ENCODE measurements around the gene HAUS3.
"Not testable (repeated sequence)": the region's sequence is repeated elsewhere in the genome, so short reads cannot be mapped to it uniquely, and the experiment has no call there.

The HAUS3 gene

DNA sequence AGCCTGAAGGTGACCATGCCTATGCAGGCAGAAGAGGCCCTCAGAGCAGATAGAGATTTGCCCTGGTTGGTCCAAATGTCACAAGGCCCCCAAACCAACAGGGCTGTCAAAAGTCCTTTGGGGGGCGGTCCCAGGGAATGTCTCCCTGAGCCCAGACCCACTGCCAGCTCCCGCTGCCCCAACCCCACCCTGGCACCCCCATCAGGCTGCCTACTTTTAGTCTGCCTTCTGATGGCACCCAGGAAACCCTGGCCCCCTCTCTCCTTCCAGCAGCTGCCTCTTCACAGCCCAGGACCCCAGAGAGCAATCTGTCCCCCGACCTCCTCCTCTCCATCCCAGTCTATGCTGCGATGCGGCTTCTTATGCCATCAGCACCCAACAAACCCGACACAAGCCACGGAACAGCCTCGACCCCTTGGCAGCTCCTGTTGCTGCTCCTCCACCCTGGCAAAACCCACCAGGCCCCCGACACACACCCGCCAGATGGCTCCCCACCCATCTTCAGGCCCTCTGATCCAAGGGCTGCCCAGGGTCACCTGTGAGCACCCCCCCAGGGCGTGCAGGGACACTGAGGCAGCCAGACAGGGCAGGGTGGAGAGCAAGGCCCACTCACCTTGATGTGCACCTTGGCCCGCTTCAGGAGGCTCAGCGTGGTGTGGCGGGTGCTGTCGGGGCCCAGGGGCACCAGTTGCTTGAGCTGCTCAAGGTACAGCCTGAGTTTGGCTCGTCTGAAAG, 10.0 kb upstream of the HAUS3 start:
- no peak for DNase-seq (ENCODE audit: low spot score)

DNA sequence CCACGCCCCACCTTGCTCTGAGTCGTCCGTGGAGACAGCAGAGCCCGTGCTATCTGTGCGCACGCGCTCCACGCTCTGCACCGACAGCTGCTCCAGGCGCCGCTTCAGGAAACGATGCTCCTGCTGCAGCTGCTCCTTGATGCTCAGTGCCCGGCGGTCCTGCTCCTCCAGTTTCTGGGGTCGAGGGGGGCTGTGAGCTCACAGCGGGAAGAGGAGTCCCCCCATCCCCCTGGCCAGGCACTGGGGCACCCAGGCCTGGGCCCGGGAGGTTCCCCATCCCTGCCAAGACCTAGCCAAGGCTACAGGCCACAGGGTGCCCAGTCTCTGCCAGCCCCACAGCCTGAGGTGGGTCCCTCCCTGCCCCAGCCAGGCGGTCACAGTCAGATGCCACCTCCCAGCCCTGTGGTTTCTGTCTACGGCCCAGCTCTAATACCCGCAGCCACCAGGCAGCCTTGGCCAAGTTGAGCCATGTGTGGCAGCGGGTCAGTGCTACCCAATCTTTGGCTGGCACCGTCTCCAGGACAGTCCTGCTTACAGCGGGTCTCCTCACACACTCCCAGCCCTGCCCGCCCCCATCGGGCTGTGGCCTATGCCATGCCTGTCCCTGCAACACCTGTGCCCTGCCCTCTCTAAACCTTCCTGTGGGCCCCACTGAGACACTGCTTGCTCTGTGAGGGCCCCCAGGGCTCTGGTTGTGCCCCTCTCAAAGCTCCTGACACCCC, 9.3 kb upstream of the HAUS3 start:
- no peak for DNase-seq (ENCODE audit: low spot score)

DNA sequence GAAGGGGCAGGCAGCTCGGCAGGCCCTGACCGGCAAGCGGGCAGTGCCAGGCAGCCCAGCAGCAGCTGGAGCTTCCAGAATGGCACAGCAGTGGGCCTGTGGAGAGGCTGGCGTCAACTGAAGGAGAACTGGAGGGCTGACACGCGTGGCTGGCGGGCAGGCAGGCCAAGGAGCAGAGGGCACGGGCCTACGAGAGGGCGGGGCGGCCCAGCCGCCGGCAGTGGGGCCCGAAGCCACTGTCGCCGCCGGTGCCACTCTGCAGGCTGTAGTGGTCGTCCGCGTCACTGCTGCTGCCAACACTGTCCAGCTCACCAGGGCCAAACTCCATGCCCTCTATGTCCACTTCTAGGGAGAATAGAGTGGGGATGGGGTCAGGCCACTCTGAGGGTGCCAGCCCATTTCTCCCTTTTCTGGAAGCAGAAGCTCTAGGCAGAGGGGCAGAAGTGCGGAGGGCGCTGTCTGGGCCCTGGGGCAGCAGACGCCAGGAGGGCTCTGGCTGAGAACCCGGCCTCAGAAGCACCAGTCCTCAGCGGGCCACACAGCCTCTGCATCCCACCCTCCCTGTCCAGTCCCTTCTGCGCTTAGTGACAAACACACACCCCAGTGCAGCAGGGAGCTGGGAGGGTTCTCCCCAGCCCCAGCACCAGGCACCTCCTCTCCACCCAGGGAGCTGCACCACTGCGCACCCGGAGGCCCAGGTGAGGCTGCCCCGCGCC, 8.6 kb upstream of the HAUS3 start:
- no peak for DNase-seq (ENCODE audit: low spot score)

DNA sequence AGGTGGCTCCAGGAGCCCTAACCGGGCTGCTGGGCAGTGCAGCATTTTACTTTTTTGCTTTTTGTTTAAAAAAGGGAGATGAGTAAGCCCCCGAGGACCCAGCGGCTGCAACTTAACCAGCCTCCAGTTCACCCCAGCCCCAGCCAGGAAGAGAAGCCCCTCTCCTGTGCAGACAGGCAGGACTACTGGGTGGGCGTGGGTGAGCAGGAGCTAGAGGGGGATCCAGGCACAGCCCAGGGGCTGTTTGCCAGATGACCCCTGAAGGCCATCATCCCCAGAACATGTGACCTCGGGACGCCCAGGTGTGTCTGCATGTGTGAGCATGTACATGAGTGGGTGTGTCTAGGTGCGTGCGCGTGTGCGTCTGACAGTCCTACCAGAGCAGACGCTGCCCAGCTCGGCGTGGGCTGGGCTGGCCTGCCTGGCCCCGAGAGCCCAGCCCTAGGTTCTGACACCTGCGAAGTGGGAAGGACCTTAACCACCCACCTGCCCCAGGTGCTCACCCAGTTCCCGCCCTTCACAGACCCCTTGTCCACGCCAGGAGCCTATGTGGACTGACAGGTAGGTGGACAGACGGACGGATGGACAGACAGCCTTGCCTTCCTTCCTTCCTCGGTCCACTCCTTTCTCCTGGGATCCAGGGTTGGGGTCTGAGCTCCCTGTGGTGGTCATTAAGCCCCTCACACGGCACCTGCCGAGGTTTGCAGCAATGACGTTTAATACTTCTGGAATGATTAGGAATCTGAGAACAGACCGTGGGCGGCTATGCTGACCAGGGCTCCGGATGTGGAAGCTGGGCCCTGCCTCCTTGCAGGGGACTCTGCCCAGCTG, 7.8 kb upstream of the HAUS3 start:
- DNase-seq (ENCODE audit: low spot score) = no peak

DNA sequence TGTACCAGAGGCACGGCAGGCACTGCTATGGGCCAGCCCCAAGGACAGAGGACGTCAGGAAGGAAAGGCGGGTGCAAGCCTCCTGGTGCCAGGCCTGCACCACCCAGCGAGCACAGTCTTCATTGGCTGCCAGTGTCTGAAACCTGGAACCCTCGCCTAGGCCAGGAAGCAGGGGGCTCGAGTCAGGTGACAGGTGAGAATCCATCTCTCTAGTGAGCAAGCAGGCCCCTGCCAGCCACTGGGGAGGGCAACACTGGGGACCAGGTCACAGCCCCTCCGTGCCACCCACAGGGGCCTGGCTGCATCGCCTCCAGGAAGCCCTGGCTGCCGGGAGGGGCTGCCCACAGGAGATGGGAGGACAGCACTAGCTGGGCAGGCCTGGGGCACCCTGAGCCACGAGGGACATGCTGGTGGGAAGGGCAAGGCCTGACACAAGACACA, 6.9 kb upstream of the HAUS3 start:
- no peak for DNase-seq (ENCODE audit: low spot score)

DNA sequence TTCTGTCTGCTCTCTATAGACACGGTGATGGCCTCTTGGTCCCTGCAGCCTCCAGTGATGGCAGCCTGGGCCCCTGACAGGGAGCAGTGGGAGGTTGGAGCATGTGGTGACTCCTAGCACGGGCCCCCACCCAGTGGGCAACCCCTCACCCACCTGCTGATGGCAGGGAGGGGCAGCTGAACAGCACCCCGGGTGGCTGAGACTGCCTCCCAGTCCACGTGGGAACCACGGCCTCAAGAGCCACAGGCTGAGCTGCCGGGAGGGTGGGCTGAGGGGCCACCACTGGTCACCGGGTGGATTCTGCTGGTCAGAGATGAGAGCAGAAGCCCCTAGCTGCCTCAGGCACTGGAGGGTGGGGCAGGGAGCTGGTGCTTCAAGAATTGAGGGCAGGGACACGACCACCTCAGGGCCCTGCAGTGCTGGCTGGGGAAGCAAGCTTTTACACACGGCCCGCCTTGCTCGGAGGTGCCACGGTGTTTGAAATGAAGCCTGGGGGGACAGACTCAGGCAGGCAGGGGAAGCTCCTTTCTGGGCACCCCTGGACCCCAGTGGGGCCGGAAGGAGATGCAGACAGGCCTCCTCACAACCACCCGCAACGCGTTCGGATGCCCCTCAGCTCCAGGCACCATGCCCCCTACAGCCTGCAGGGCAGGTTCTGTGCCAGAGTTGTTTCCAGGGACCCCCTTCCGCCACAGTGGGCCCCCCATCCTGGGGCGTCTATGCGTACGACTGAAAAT, 6.3 kb upstream of the HAUS3 start:
- no peak for DNase-seq (ENCODE audit: low spot score)

DNA sequence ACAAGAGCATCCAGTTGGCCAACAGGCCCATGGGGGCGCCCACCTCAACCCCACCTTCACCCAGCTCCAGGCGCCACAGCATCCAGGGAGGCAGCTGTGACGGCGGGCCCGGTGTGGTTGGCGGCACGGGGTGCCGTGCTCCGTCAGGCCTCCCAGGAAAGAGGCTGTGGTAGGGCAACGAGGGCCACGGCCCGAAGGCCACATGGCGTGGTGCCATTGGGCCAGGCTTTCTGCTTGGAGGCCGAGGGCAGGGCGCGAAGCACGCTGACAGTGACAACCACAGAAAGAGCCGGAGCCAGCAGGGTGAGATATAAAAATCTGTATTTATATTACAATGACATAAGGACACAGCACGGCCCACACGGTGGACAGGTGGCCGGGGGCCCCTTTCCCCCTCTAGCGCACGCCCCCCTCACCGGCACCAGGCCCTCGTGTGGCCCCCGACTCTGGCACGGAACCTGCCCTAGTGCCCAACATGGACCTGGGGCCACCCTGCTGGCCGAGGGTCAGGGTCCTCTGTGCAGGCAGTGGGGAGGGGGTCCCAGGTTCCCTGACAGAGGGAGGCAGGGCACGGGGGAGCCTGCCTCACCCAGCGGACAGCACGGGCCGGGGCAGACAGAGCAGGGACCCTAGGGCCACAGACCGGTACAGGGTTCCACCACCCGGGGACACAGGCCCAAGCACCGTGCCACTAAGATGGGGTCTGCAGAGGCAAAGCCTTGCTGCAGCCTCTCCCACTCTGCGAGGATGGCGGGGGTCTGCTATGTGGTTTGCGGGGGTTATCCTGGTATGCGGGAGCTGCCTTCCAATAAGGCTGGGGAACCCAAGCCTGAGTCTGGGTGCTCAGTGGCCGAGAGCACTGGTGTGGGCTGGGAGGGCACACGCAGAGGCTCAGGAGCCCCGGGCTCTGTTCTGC, 5.5 kb upstream of the HAUS3 start:
- DNase-seq (ENCODE audit: low spot score) = no peak

DNA sequence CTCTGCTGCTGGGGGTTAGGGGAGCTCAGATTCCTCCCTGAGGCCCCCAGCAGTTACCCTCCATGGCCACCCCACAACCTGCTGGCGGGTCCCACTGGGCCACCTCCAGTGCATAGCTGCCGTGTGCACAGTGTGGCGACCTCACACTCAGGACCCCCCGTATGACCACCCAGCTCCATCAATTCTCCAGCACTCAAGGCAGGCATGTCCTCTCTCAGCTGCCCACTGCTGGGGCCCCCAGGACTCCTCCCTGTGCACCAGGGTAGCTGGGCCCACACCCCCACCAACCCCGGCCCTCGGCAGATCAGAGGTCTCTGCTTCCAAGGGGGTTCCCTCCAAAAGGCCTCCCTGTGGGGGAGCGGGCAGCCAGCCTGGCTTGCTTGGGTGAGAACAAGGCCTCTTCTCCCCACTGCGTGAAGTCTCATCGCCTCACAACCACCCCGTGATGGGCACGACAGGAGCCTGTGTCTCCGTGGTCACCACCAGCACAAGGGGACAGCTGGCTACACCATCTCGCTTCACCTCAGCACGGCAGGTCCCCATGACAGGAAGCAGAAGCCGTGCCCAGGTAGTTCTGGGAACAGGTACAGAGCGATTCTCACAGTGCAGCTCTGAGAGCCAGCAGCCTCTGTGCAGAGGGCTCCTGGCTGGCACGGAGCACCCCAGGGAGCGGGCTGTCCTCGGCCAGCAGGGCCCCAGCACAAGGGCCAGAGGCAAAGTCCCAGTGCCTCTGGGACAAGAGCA, 4.6 kb upstream of the HAUS3 start:
- DNase-seq (ENCODE audit: low spot score) = no peak

DNA sequence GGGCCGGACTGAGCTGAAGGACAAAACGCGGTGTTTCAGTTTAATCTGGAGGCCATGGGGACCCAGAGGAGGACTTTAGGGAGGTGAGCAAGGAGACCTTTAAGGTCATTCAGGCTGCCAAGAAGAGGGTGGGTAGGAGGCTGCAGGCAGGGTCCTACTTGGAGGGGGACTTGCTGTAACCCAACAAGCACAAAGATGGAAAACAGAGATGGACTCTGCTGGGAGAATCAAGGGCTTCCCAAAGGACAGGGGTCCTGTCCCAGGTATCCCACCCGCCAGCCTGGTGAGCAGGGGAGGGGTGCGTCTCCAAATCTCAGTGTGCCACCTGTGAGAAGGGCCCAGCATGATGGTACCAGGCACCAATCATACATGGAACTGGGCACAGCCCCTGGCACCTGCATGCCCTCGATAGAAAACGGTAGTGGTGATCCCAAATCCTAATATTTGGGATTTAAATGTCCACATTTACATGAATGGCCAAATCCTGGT, 3.9 kb upstream of the HAUS3 start:
- no peak for DNase-seq (ENCODE audit: low spot score)

DNA sequence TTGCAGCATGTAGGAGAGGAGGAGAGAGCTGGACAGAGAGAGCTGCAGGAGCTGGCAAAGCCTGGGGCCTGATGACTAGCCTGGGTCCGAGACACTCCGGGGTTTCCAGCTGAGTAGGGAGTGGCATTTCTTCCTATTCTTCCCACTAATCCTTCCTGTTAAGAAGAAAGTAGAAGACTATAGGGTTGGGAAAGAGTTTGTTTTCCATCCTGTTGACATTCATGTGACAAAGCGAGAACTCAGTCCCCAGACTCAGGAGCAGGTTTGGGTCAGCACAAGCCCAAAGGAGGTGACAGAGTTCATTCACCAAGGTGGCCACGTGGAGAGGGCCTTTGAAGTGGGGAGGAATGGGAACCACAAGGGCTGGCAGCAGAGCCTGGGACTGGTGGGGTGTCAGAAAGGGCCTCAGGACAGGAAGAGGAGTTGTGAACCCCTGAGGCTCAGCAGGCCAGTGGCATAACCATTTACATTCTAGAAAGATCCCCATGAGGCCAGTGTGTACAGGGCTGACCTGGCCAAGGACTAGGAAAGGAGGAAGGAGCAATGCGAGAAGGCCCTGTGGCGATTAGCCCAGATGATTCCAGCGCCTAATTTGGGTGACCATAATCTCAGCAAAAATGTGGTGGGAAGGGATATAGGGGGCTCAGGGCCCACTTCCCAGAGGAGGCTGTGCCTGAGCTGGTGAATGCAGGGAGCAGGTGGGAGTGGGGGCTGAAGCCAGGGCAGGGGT, 3.3 kb upstream of the HAUS3 start:
- DNase-seq (ENCODE audit: low spot score) = no peak

DNA sequence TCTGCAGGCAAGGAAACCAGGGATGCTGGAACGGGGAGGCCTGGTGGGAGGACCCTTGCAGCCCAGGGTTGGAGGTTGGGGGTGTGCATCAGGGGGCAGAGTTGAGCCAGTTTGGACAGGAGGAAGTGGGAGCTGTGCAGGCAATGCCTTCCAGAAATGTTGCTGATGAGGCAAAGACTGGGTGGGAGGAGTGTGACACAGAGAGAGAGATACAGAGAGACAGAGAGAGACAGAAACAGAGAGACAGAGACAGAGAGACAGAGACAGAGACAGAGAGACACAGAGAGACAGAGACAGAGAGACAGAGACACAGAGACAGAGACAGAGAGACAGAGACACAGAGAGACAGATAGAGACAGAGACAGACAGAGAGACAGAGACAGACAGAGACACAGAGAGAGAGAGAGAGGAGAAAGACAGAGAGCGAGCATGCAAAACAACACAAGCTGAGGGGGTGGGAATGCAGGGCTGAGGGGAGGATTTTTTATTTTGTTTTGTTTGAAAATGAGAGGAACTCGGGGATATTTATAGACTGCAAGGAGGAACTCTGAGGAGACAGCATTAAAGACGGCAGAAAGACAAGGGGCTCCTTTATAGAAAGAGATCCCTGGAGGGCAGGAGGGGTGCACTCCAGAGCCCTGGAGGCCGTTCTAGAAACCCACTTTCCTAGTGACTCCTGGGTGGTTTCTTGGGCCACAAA, 1.9 kb upstream of the HAUS3 start:
- DNase-seq (ENCODE audit: low spot score) = peak; percentile 50

DNA sequence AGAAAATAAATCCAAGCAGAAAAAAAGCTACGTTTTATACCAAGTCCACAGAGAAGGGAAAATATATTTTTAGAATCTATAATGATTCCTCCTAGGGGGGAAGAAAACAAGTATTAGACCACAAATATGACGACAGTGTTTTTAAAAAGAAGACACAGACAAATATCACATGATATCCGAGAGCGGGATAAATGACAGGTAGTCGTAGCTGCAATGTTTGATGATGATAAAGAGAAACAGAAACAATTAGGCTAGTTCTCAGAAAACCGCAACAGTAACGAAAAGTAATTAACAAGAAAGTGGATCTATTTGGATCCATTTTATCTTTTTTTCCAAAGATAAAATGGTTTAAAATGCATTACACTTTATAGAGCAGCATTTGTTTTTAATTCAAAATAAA, 918 bp downstream of the HAUS3 start:
- no peak for DNase-seq (ENCODE audit: low spot score)

DNA sequence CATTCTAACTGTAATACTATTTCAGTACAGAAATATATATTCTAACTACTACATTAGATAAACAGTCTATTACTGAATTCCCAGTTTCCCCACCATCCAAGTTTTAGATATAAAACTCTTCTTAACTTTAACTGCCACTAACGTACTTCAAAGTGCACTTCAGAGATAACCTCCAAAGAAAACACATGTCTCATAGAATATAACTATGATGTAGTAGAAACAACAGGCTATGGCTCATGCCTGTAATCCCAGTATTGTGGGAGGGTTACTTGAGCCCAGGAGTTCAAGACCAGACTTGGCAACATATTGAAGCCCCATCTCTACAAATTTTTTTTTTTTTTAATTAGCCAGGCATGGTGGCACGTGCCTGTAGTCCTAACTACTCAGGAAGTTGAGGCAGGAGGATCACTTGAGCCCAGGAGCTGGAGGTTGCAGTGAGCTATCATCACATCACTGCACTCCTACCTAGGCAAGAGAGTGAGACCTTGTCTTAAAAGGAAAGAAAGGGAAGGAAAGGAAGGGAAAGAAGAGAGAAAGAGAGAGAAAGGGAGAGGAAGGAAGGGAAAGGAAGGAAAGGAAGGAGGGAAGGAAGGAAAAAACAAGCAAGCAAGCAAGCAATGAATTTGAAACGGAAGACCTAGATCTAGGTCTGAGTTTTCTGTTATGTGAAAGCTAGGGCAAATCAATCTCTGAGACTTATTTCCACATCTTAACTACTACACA, 4.8 kb downstream of the HAUS3 start:
- no peak for DNase-seq (ENCODE audit: low spot score)

DNA sequence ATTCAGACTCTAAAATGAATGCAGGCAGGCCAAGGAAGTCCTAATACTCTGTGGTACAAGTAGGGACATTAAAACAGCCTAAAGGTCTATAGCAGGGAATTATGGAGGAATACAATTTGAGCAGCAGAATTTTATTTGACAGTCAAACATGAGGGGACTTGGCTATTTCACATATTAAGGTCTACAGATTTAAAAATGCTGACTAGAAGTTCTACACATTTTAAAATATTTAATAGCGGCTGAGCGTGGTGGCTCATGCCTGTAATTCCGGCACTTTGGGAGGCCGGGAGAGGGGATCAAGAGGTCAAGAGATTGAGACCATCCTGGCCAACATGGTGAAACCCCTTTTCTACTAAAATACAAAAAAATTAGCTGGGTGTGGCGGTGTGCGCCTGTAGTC, 10.8 kb downstream of the HAUS3 start:
- DNase-seq (ENCODE audit: low spot score) = no peak

DNA sequence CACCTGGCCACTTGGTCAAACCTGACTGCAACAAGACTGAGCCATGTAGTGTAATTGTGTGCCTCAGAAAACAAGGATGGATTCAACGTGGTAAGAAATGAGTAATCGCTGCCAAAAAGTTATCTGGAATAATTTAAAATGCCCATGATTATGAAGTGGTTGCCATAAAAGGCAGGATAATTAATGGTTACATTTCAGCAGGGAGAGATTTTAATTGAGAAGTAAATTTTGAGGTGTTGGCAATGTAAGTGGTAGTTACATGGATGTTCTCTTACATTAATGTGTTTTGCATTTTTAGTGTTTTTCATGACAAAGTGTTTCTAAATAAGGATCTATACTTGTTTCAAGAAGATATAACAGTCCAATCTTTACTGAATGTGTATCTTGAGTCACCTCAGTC, 15.7 kb downstream of the HAUS3 start:
- no peak for DNase-seq (ENCODE audit: low spot score)

DNA sequence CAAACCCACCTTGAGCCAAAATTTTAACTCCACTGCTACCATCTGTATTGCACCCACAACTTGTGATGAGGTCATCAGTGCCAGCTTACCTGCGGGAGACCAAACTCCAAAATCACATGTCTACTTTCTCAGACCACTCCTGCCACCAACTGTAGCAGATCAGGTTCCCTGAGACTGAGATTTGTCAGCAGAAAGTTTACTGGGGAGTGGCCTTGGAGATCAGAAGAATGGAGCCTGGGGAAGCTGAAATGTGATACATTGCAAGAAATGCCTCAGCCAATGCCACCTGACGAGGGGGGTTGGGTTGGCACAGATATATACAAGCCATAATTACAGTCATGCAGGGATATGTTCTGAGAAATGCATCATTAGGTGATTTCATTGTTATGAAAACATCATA, 19.1 kb downstream of the HAUS3 start:
- DNase-seq (ENCODE audit: low spot score) = no peak

DNA sequence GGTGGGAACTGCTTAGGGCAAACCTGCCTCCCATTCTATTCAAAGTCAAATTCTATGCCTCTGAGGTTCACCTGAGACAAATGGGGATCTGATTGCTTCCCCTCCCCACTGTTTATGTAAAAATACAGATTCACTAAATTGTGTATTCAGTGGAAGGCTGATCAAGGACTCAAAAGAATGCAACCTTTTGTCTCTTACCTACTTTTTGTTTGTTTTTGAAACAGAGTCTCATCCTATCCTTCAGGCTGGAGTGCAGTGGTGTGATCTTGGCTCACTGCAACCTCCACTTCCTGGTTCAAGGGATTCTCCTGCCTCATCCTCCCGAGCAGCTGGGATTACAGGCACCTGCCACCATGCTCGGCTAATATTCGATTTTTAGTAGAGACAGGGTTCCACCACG, 20.5 kb downstream of the HAUS3 start:
- DNase-seq (ENCODE audit: low spot score) = not testable (repeated sequence)
